GM19240 (cell line): ENCODE measurements around the gene AMER1.

Experiments
- DNase-seq: peaks from one replicate; pipeline ENCODE4 v3.0.0; 2011; ENCODE audit warnings: low spot score; ENCODE audit not compliant: insufficient read length

Gene AMER1

GRCh38 chrX:64186974-64187761 lies 18.3 kb downstream of the AMER1 start:
- no peak for DNase-seq

GRCh38 chrX:64184396-64184795 lies 21.1 kb downstream of the AMER1 start:
- DNase-seq, result no peak

GRCh38 chrX:64182208-64182607 lies 23.3 kb downstream of the AMER1 start:
- DNase-seq, result no peak

GRCh38 chrX:64176876-64177275 lies 28.6 kb downstream of the AMER1 start:
- DNase-seq, result no peak

GRCh38 chrX:64169988-64170387 lies 35.5 kb downstream of the AMER1 start:
- DNase-seq, result no peak

- no peak for DNase-seq
These were observed 52.7 kb downstream of the AMER1 start for GRCh38 chrX:64152857-64153256.

GRCh38 chrX:64151911-64152310 lies 53.6 kb downstream of the AMER1 start:
- DNase-seq, result no peak

GRCh38 chrX:64150775-64151174 lies 54.7 kb downstream of the AMER1 start:
- DNase-seq, result no peak
